HEK293 (cell line): ENCODE data around the gene PRKAG3.

Experiments used
- BCL11A ChIP-seq: fragments of 450-650 bp; formaldehyde crosslinking; IDR thresholded peaks from 2 replicates; pipeline ENCODE4 v1.5.1; 2016; ENCODE audit warnings: low read depth, missing biosample characterization, missing genetic modification characterization
- GLI4 ChIP-seq: fragments of 450-650 bp; formaldehyde crosslinking; IDR thresholded peaks from 2 replicates; pipeline ENCODE4 v1.5.1; 2016; ENCODE audit warnings: missing biosample characterization, missing genetic modification characterization
- GLIS1 ChIP-seq: fragments of 450-650 bp; formaldehyde crosslinking; IDR thresholded peaks from 2 replicates; pipeline ENCODE4 v1.5.1; 2016; ENCODE audit warnings: missing biosample characterization, missing genetic modification characterization
- GLIS2 ChIP-seq: fragments of 450-650 bp; formaldehyde crosslinking; IDR thresholded peaks from 2 replicates; pipeline ENCODE4 v1.5.1; 2016; ENCODE audit warnings: missing biosample characterization, missing genetic modification characterization
- HOXC10 ChIP-seq: sonication (generic); formaldehyde crosslinking; IDR thresholded peaks from 2 replicates; pipeline ENCODE4 v1.8.1; 2023; ENCODE audit warnings: mild to moderate bottlenecking, missing genetic modification reagents
- HOXD13 ChIP-seq: sonication (generic); formaldehyde crosslinking; IDR thresholded peaks from 2 replicates; pipeline ENCODE4 v1.8.0; 2022; ENCODE audit warnings: missing genetic modification reagents, borderline replicate concordance
- IKZF3 ChIP-seq: fragments of 450-650 bp; IDR thresholded peaks from 2 replicates; pipeline ENCODE4 v1.5.0; 2018; ENCODE audit warnings: missing biosample characterization, mild to moderate bottlenecking, missing genetic modification characterization, moderate library complexity
- KLF10 ChIP-seq: fragments of 450-650 bp; IDR thresholded peaks from 2 replicates; pipeline ENCODE4 v1.5.1; 2018; ENCODE audit warnings: missing biosample characterization, mild to moderate bottlenecking, missing genetic modification characterization
- MZF1 ChIP-seq: fragments of 450-650 bp; formaldehyde crosslinking; IDR thresholded peaks from 2 replicates; pipeline ENCODE4 v1.5.1; 2017; ENCODE audit warnings: missing biosample characterization, missing genetic modification characterization, borderline replicate concordance
- REPIN1 ChIP-seq: fragments of 450-650 bp; formaldehyde crosslinking; IDR thresholded peaks from 2 replicates; pipeline ENCODE4 v1.5.1; 2017; ENCODE audit warnings: missing biosample characterization, missing genetic modification characterization, low read depth
- SP7 ChIP-seq: fragments of 450-650 bp; formaldehyde crosslinking; IDR thresholded peaks from 2 replicates; pipeline ENCODE4 v1.5.1; 2016; ENCODE audit warnings: missing biosample characterization, missing genetic modification characterization
- TSHZ1 ChIP-seq: fragments of 450-650 bp; formaldehyde crosslinking; IDR thresholded peaks from 2 replicates; pipeline ENCODE4 v1.5.1; 2016; ENCODE audit warnings: missing biosample characterization, missing genetic modification characterization, borderline replicate concordance
- YY1 ChIP-seq: fragments of 450-650 bp; formaldehyde crosslinking; IDR thresholded peaks from 2 replicates; pipeline ENCODE4 v1.5.1; 2018; ENCODE audit warnings: missing biosample characterization, missing genetic modification characterization
- ZBTB17 ChIP-seq: fragments of 450-650 bp; formaldehyde crosslinking; IDR thresholded peaks from 2 replicates; pipeline ENCODE4 v1.5.1; 2016; ENCODE audit warnings: missing biosample characterization, missing genetic modification characterization
- ZBTB21 ChIP-seq: fragments of 450-650 bp; formaldehyde crosslinking; IDR thresholded peaks from 2 replicates; pipeline ENCODE4 v1.5.1; 2017; ENCODE audit warnings: missing biosample characterization, missing genetic modification characterization
- ZBTB48 ChIP-seq: fragments of 450-650 bp; formaldehyde crosslinking; IDR thresholded peaks from 2 replicates; pipeline ENCODE4 v1.5.1; 2016; ENCODE audit warnings: missing biosample characterization, missing genetic modification characterization
- ZFP69B ChIP-seq: fragments of 450-650 bp; formaldehyde crosslinking; IDR thresholded peaks from 2 replicates; pipeline ENCODE4 v1.5.1; 2016; ENCODE audit warnings: missing biosample characterization, missing genetic modification characterization
- ZIC2 ChIP-seq: fragments of 450-650 bp; formaldehyde crosslinking; IDR thresholded peaks from 2 replicates; pipeline ENCODE4 v1.5.1; 2016; ENCODE audit warnings: missing biosample characterization, missing genetic modification characterization
- ZNF24 ChIP-seq: fragments of 450-650 bp; formaldehyde crosslinking; IDR thresholded peaks from 2 replicates; pipeline ENCODE4 v1.5.1; 2016; ENCODE audit warnings: missing biosample characterization, missing genetic modification characterization
- ZNF324 ChIP-seq: fragments of 450-650 bp; formaldehyde crosslinking; IDR thresholded peaks from 2 replicates; pipeline ENCODE4 v1.5.1; 2016; ENCODE audit warnings: missing biosample characterization, missing genetic modification characterization
- ZNF366 ChIP-seq: fragments of 450-650 bp; formaldehyde crosslinking; conservative IDR thresholded peaks from 2 replicates; pipeline ENCODE4 v1.5.1; 2016; ENCODE audit warnings: missing biosample characterization, missing genetic modification characterization
- ZNF426 ChIP-seq: fragments of 450-650 bp; formaldehyde crosslinking; IDR thresholded peaks from 2 replicates; pipeline ENCODE4 v1.5.1; 2017; ENCODE audit warnings: missing biosample characterization, missing genetic modification characterization, mild to moderate bottlenecking, inconsistent platforms, moderate library complexity
- ZNF449 ChIP-seq: fragments of 450-650 bp; formaldehyde crosslinking; IDR thresholded peaks from 2 replicates; pipeline ENCODE4 v1.5.1; 2017; ENCODE audit warnings: missing biosample characterization, mild to moderate bottlenecking, missing genetic modification characterization, moderate library complexity
- ZNF510 ChIP-seq: fragments of 450-650 bp; formaldehyde crosslinking; IDR thresholded peaks from 2 replicates; pipeline ENCODE4 v1.5.1; 2018; ENCODE audit warnings: mild to moderate bottlenecking, missing genetic modification characterization, missing biosample characterization; ENCODE audit not compliant: insufficient replicate concordance
- ZNF549 ChIP-seq: fragments of 450-650 bp; IDR thresholded peaks from 2 replicates; pipeline ENCODE4 v1.5.1; 2018; ENCODE audit warnings: missing biosample characterization, missing genetic modification characterization, mild to moderate bottlenecking, inconsistent platforms, moderate library complexity
- ZNF561 ChIP-seq: fragments of 450-650 bp; IDR thresholded peaks from 2 replicates; pipeline ENCODE4 v1.5.1; 2018; ENCODE audit warnings: missing biosample characterization, missing genetic modification characterization, borderline replicate concordance
- ZNF596 ChIP-seq: fragments of 450-650 bp; IDR thresholded peaks from 2 replicates; pipeline ENCODE4 v1.5.0; 2018; ENCODE audit warnings: missing biosample characterization, mild to moderate bottlenecking, missing genetic modification characterization, moderate library complexity
- ZNF621 ChIP-seq: fragments of 450-650 bp; formaldehyde crosslinking; IDR thresholded peaks from 2 replicates; pipeline ENCODE4 v1.5.1; 2017; ENCODE audit warnings: missing biosample characterization, missing genetic modification characterization
- ZNF623 ChIP-seq: fragments of 450-650 bp; formaldehyde crosslinking; IDR thresholded peaks from 2 replicates; pipeline ENCODE4 v1.5.1; 2016; ENCODE audit warnings: missing biosample characterization, missing genetic modification characterization
- ZNF654 ChIP-seq: fragments of 450-650 bp; formaldehyde crosslinking; IDR thresholded peaks from 2 replicates; pipeline ENCODE4 v1.5.1; 2016; ENCODE audit warnings: low read depth, missing biosample characterization, missing genetic modification characterization
- ZNF777 ChIP-seq: fragments of 450-650 bp; formaldehyde crosslinking; IDR thresholded peaks from 2 replicates; pipeline ENCODE4 v1.5.1; 2017; ENCODE audit warnings: missing biosample characterization, missing genetic modification characterization, borderline replicate concordance
- TF ChIP-seq, protein P1 (sequence below): fragments of 450-650 bp; IDR thresholded peaks from 2 replicates; pipeline ENCODE4 v1.5.1; 2018; ENCODE audit warnings: missing biosample characterization, mild to moderate bottlenecking, missing genetic modification characterization
- TF ChIP-seq, protein P2 (sequence below): fragments of 450-650 bp; formaldehyde crosslinking; IDR thresholded peaks from 2 replicates; pipeline ENCODE4 v1.5.1; 2016; ENCODE audit warnings: missing biosample characterization, missing genetic modification characterization
- TF ChIP-seq, protein P3 (sequence below): fragments of 450-650 bp; formaldehyde crosslinking; IDR thresholded peaks from 2 replicates; pipeline ENCODE4 v1.5.1; 2016; ENCODE audit warnings: missing biosample characterization, missing genetic modification characterization

PRKAG3 gene

GRCh38 chr2:218806346-218806978 lies 25.1 kb downstream of the PRKAG3 start (continued):
- TF ChIP-seq ZFP69B (tag by site-specific recombination) = peak; percentile 40; the same call in 1 of the 2 replicates
- no peak for TF ChIP-seq HOXC10
- TF ChIP-seq ZNF777 (tag by site-specific recombination) = no peak
- TF ChIP-seq ZNF324 (tag by site-specific recombination) = 0 out of 2 replicates have a peak, but pooled peaks have one; percentile 56
- TF ChIP-seq ZNF623 (tag by site-specific recombination) = no peak
- TF ChIP-seq ZNF561 (tag by site-specific recombination) = no peak
- peak; percentile 71 for TF ChIP-seq ZIC2 (tag by site-specific recombination)
- no peak for TF ChIP-seq HOXD13 (CRISPR knock-in tag)
- TF ChIP-seq REPIN1 = no peak
- TF ChIP-seq ZBTB17 (tag by site-specific recombination) = peak; percentile 29; the same call in 1 of the 2 replicates
- no peak for TF ChIP-seq YY1 (tag by site-specific recombination)
- peak; percentile 33; the same call in 1 of the 2 replicates for TF ChIP-seq MZF1 (tag by site-specific recombination)
- 0 out of 2 replicates have a peak, but pooled peaks have one; percentile 23 for TF ChIP-seq ZBTB21 (tag by site-specific recombination)
- peak; percentile 86 for TF ChIP-seq GLIS1 (tag by site-specific recombination)
- no peak; the same call in 1 of the 2 replicates for TF ChIP-seq ZNF24
- peak; percentile 42; the same call in 1 of the 2 replicates for TF ChIP-seq ZBTB48 (tag by site-specific recombination)
- no peak for TF ChIP-seq ZNF596 (tag by site-specific recombination)
- TF ChIP-seq ZNF549 (tag by site-specific recombination) = no peak
- TF ChIP-seq, protein P1, sequence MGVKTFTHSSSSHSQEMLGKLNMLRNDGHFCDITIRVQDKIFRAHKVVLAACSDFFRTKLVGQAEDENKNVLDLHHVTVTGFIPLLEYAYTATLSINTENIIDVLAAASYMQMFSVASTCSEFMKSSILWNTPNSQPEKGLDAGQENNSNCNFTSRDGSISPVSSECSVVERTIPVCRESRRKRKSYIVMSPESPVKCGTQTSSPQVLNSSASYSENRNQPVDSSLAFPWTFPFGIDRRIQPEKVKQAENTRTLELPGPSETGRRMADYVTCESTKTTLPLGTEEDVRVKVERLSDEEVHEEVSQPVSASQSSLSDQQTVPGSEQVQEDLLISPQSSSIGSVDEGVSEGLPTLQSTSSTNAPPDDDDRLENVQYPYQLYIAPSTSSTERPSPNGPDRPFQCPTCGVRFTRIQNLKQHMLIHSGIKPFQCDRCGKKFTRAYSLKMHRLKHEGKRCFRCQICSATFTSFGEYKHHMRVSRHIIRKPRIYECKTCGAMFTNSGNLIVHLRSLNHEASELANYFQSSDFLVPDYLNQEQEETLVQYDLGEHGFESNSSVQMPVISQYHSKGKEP = 0 out of 2 replicates have a peak, but pooled peaks have one; percentile 31
- TF ChIP-seq ZNF426 (tag by site-specific recombination) = no peak
- no peak for TF ChIP-seq GLIS2 (tag by site-specific recombination)
- TF ChIP-seq IKZF3 = no peak
- TF ChIP-seq ZNF621 (tag by site-specific recombination) = no peak
- no peak for TF ChIP-seq ZNF449 (tag by site-specific recombination)
- TF ChIP-seq TSHZ1 (tag by site-specific recombination) = no peak
- TF ChIP-seq, protein P2, sequence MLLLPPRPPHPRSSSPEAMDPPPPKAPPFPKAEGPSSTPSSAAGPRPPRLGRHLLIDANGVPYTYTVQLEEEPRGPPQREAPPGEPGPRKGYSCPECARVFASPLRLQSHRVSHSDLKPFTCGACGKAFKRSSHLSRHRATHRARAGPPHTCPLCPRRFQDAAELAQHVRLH (tag by site-specific recombination) = peak; percentile 47; the same call in 1 of the 2 replicates
- no peak for TF ChIP-seq KLF10
- peak; percentile 97 for TF ChIP-seq SP7 (tag by site-specific recombination)
- no peak for TF ChIP-seq ZNF510
- TF ChIP-seq BCL11A = no peak
- TF ChIP-seq, protein P3, sequence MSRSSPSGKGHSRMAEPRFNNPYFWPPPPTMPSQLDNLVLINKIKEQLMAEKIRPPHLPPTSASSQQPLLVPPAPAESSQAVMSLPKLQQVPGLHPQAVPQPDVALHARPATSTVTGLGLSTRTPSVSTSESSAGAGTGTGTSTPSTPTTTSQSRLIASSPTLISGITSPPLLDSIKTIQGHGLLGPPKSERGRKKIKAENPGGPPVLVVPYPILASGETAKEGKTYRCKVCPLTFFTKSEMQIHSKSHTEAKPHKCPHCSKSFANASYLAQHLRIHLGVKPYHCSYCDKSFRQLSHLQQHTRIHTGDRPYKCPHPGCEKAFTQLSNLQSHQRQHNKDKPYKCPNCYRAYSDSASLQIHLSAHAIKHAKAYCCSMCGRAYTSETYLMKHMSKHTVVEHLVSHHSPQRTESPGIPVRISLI (tag by site-specific recombination) = peak; percentile 62
- no peak for TF ChIP-seq ZNF654
- peak; percentile 35 for TF ChIP-seq ZNF366
- TF ChIP-seq GLI4 (tag by site-specific recombination) = no peak
